Frontal cortex (tissue), 4 donors: ENCODE measurements around the gene FICD. TPM values are rescaled to one million over a fixed set of nuclear protein-coding genes. Genes with fewer than 3 reads are reported as not detected.
A peak's percentile ranks its signal among the peaks of the same experiment; 100 is the strongest.
"Not testable (repeated sequence)": the region's sequence is repeated elsewhere in the genome, so short reads cannot be mapped to it uniquely, and the experiment has no call there.

Experiments
- DNase-seq, 2 donors: peaks; one replicate each; pipeline ENCODE4 v3.0.0; 2012; ENCODE audit warnings: low spot score in 2 of 2
- FAIRE-seq: peaks from 2 replicates; lab custom pipeline; 2012; peaks lifted over from hg19 to GRCh38; lab: Jason Lieb, UNC
- total RNA-seq: library from RNA; depleted of rRNA; stranded (reverse); fragments of >200 nt; gene quantifications from one replicate; pipeline ENCODE4 v1.2.3, GENCODE V29; 2014
- donor health status: control.
- donor health status: control.
- donor health status: control.

Gene FICD
- 5.3 TPM for total RNA-seq

DNA sequence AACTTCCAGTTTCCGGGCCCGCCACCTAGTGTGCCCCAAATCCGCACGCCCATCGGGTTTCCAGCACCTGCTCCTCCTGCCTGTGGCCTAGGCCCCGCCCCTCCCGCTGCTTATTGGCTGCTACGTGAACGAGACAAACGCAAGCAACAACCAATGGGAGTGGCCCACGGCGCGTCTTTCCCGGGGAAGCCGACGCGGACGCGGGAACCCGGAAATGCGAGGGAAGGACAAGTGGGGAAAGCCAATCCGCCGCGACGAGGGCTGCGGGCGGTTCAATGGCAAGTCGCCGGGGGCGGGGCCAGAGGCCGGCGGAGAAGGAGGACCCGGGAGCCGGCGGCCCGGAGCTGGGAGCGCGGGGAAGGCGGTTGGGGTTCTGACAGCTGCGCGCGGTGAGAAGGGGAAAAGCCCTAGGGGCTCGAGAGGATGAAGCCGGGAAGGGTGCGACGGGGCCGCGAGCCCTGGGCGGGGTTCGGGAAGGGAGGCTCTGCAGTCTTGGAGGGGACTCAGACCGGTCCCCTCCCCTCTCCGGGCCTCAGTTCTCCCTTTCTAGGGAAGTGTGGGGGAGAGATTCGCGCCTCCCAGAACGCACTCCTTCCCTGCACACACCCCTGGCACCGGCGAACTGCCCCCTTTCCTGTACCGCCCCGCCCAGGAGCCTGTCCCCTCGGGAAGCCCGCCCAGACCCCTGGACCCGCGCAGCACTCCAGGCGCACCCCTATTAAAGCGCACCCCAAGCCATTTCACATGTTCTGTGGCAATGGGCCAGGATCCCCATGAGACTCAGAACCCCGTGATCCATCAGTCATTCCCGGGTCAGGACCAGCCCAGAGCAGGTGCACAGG is at the start of gene FICD:
FICD (plus strand) TSS at position 305 of the 842 bp plus-strand sequence. CDS start 1,696 bp downstream, outside the sequence.
- FAIRE-seq (peak; percentile 98), DNase-seq (peak; percentile 92 to 97)

- FAIRE-seq (no peak), DNase-seq (no peak)
These were observed 49.7 kb upstream of the FICD start for GRCh38 chr12:108465417-108465816.

GRCh38 chr12:108468196-108468968 is 46.7 kb upstream of the FICD start:
- FAIRE-seq = no peak
- peak; percentile 21 to 31 for DNase-seq

GRCh38 chr12:108473400-108474055 is 41.5 kb upstream of the FICD start:
- FAIRE-seq = no peak
- DNase-seq = no peak

- no peak for FAIRE-seq
- no peak for DNase-seq
These were observed 39.7 kb upstream of the FICD start for GRCh38 chr12:108475396-108475795.

- FAIRE-seq = no peak
- no peak for DNase-seq
These were observed 37.8 kb upstream of the FICD start for GRCh38 chr12:108477055-108477880.

DNA sequence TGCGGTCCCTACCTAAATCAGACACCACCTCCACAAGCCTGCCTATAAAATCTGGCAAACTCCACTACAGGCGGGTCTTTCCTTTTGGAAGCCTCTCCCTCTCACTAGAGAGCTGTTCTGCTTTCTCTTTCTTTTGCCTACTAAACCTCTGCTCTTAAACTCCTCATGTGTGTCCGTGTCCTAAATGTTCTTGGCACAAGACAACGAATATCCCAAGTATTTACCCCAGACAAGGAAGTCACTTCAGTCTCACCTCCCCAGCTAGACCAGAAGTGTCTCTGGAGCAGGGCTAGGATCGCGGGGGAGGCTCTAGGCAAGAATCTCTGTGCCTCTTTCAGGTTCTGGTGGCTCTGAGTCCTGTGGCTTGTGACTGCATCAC is 37.2 kb upstream of the FICD start:
- DNase-seq (no peak), FAIRE-seq (no peak)

- FAIRE-seq (no peak), DNase-seq (no peak)
These were observed 36.4 kb upstream of the FICD start for GRCh38 chr12:108478611-108479206.

DNA sequence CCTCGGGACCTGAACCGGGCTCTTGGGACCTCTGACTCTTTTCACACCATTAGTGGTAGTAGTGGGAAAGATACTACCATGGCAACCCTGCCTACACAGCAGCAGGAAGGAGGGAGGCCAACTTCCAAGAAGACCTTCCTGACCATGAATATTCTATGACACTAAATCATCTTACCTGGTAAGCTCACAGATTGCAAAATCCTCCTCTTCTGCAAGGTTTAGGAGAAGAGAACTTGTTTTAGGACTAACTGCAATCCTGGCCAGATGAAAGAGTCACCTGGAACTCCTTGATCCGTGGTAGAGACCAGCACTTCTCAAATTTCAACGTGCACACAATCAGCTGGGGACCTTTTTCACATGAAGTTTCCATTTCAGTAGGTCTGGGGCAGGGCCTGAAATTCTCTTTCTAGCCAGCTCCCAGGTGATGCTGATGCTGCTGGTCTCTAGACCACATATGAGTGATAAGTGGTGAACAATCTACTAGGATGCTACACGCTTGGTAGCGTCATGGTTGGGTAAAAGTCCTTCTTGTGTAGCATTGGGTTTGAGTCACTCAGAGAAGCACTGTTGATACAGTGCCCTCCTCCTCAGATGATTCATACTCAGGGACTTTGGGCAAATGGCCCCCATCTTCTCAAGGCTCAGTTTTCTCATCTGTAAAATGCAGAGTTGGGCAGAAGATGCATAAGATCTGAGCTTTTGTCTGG is 35.6 kb upstream of the FICD start:
- no peak for FAIRE-seq
- DNase-seq = no peak

- DNase-seq (no peak), FAIRE-seq (no peak)
These were observed 32.3 kb upstream of the FICD start for GRCh38 chr12:108482717-108483212.

DNA sequence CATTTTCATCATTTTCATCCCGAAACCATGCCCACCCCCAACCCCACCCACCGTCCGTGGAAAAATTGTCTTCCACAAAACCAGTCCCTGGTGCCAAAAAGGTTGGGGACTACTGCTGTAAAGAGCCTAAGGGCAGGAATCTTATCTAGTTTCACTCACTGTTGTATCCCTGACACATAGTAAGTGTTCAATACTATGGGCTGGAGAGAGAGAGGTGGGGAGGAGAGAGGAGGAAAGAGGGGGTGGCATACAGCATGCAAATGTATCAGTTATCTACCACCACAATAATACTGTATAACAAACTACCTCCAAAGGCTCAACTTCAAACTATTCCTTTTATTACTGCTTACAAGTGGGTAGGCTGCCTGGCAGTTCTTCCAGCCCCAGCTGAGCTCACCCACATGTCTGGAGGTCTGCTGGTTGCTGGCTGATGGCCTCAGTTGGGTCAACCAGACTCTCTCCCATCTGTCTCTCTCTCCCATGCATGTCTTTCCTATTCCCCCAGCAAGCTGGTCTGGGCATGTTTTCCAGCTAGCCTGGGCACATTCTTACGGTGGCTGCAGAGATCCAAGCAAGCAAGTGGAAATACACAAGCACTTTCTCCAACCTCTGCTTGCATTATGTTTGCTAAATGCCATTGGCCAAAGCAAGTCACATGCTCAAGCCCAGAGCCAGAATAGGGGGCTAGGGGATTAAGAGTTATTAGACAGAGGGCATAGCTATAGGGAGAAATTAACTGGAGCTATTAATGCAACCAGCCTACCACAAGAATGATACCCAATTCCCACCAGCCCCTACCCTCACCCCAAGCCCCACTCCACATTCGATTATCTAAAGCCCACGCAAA is 31.6 kb upstream of the FICD start:
- no peak for FAIRE-seq
- no peak for DNase-seq

DNA sequence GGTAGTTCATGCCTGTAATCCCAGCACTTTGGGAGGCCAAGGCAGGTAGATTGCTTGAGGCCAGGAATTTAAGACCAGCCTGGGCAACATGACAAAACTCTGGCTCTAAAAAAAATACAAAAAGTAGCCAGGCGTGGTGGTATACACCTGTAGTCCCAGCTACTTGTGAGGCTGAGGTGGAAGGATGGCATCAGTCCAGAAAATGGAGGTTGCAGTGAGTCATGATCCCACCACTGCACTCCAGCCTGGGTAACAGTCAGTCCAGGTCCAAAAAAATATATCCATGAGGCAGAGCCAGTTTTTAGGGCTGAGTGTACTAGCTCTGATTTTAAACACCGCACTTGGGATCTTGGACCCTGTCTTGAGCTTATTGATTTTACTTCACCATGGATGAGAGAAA is 30.6 kb upstream of the FICD start:
- no peak for FAIRE-seq
- no peak for DNase-seq

- no peak for FAIRE-seq
- no peak for DNase-seq
These were observed 30.2 kb upstream of the FICD start for GRCh38 chr12:108484845-108485244.

GRCh38 chr12:108485371-108485770 is 29.7 kb upstream of the FICD start:
- DNase-seq, FAIRE-seq: not testable (repeated sequence)

DNA sequence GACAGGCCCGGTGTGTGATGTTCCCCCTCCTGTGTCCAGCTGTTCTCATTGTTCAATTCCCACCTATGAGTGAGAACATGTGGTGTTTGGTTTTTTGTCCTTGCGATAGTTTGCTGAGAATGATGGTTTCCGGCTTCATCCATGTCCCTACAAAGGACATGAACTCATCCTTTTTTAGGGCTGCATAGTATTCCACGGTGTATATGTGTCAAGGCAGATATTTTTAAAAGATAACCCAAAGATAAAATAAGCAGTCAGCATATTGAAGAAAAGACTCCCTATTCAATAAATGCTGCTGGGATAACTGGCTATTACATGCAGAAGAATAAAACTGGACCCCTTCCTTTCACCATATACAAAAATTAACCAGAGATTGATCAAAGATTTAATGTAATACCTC is 28.0 kb upstream of the FICD start:
- FAIRE-seq, DNase-seq: not testable (repeated sequence)

DNA sequence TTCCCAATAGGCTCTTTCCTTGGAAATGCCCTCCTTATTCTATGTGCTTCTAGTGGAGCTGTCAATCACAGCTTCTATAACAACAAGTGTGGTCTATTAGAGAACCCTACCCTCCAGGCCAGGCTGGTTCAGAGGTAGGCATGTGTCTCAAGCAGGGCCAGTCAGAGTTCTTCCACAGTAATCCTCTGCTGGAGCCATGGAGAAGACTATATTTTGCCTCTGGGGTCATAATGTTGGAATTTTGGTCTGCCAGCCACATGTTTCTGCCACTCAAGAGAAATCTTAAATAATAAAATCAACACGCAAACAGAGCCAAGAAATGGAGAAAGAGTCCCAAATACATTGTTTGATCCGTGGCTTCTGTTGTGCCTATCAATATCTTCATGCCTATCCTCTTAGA is 23.8 kb upstream of the FICD start:
- DNase-seq (no peak), FAIRE-seq (no peak)

- DNase-seq (no peak), FAIRE-seq (no peak)
These were observed 20.0 kb upstream of the FICD start for GRCh38 chr12:108495054-108495453.
